Tibial nerve (tissue), 4 donors: ENCODE results near the gene ANKAR.

Experiments
- CTCF ChIP-seq, 5 experiments: fragments of 200-600 bp in 3 of 5; fragments of 450-650 bp in 2 of 5; sonication (generic) in 3 of 5; IDR thresholded peaks; one replicate each; pipeline ENCODE4 v1.5.1; 2016 to 2019; ENCODE audit warnings: antibody characterized with exemption in 5 of 5, mild to moderate bottlenecking in 3 of 5, moderate library complexity in 2 of 5
- EP300 ChIP-seq, 2 donors: sonication (generic); formaldehyde crosslinking; IDR thresholded peaks; one replicate each; pipeline ENCODE4 v1.6.1; 2017; ENCODE audit warnings: antibody characterized with exemption in 2 of 2, mild to moderate bottlenecking in 1 of 2

- TF ChIP-seq EP300 (IDR thresholded peaks at IDR 0.05) = no peak
- no peak for TF ChIP-seq CTCF (IDR thresholded peaks at IDR 0.05)
Observed at GRCh38 chr2:189646521-189646920, 27.9 kb upstream of the ANKAR start.
